Measurements from ENCODE around the gene RBM22. TPM values are rescaled to one million over a fixed set of nuclear protein-coding genes. Genes with fewer than 3 reads are reported as not detected.

RBM22 gene
- total RNA-seq, 1 donor from 2014 or later = 74.0 TPM

- Mint-ChIP-seq H3K27me3 (no peaks in the 10 kb centered on the region), H3K36me3 (ENCODE audit: low read depth) (peaks cover 43% of the 10 kb centered on the region), H3K4me1 (no peaks in the 10 kb centered on the region), H3K27ac (no peak overlapping the region), H3K9me3 (no peaks in the 10 kb centered on the region), H3K4me3 (no peak overlapping the region)
- ATAC-seq (ENCODE audit: low read depth) (no peak), DNase-seq (no peak)
- intact Hi-C loops (cut with micrococcal nuclease) = no loop called here
- TF ChIP-seq CTCF (IDR thresholded peaks at IDR 0.05) = no peak
- ChIA-PET POLR2A (no interaction called here), CTCF (interaction anchor here (2.8 kb wide), 1 partner anchor 146 kb away, joined by 14 read pairs; no protein-coding TSS in a partner anchor)
These were observed 6.0 kb upstream of the RBM22 start for GRCh38 chr5:150706776-150707390.

GRCh38 chr5:150703762-150704161 lies 2.9 kb upstream of the RBM22 start:
- POLR2A ChIA-PET = interaction anchor here (0.6 kb wide), 1 partner anchor 61 kb away, joined by 6 read pairs; no protein-coding TSS in a partner anchor
- Mint-ChIP-seq H3K4me1 (peaks cover 4% of the 10 kb centered on the region), H3K27ac (no peak overlapping the region), H3K4me3 (no peak overlapping the region), H3K9me3 (no peaks in the 10 kb centered on the region), H3K36me3 (ENCODE audit: low read depth) (peaks cover 22% of the 10 kb centered on the region), H3K27me3 (no peaks in the 10 kb centered on the region)
- CTCF ChIA-PET = no interaction called here
- intact Hi-C loops (cut with micrococcal nuclease) = loop anchor here (5.0 kb wide), 1 partner anchor 454 kb away; the partner anchor contains the start of gene ANXA6
- TF ChIP-seq CTCF (IDR thresholded peaks at IDR 0.05) = no peak
- no peak for ATAC-seq (ENCODE audit: low read depth)
- no peak for DNase-seq

- Mint-ChIP-seq H3K9me3 (no peaks in the 10 kb centered on the region), H3K4me1 (peaks cover 6% of the 10 kb centered on the region), H3K4me3 (no peak overlapping the region), H3K36me3 (ENCODE audit: low read depth) (peaks cover 36% of the 10 kb centered on the region), H3K27me3 (no peaks in the 10 kb centered on the region), H3K27ac (no peak overlapping the region)
- no peak for ATAC-seq (ENCODE audit: low read depth)
- CTCF ChIA-PET = interaction anchor here (0.7 to 3.2 kb wide), 7 partner anchors 8 to 465 kb away, joined by 3 to 22 read pairs (median 4); no protein-coding TSS in a partner anchor
- DNase-seq = no peak
- POLR2A ChIA-PET = interaction anchor here (0.6 to 2.0 kb wide), 18 partner anchors 11 to 1071 kb away, joined by 3 to 25 read pairs (median 6); partner anchors contain the start of genes CD74, DCTN4, G3BP1 and GM2A
- intact Hi-C loops (cut with micrococcal nuclease) = loop anchor here (1.0 to 5.0 kb wide), 6 partner anchors 43 to 457 kb away; partner anchors contain the start of gene ANXA6
- TF ChIP-seq CTCF (IDR thresholded peaks at IDR 0.05) = no peak
These were observed 642 bp downstream of the RBM22 start for GRCh38 chr5:150700246-150700593.

- no peak overlapping the region for H3K4me3 Mint-ChIP-seq
- no peak overlapping the region for H3K27ac Mint-ChIP-seq
- TF ChIP-seq CTCF (IDR thresholded peaks at IDR 0.05) = no peak
- H3K36me3 Mint-ChIP-seq (ENCODE audit: low read depth) = peaks cover 87% of the 10 kb centered on the region
- POLR2A ChIA-PET = no interaction called here
- no peaks in the 10 kb centered on the region for H3K9me3 Mint-ChIP-seq
- intact Hi-C loops (cut with micrococcal nuclease) = no loop called here
- DNase-seq (no peak), ATAC-seq (ENCODE audit: low read depth) (no peak)
- H3K4me1 Mint-ChIP-seq = peaks cover 3% of the 10 kb centered on the region
- CTCF ChIA-PET = no interaction called here
- H3K27me3 Mint-ChIP-seq = no peaks in the 10 kb centered on the region
These were observed 6.2 kb downstream of the RBM22 start for GRCh38 chr5:150694612-150695011.

- ChIA-PET CTCF (no interaction called here), POLR2A (no interaction called here)
- H3K27me3 Mint-ChIP-seq = no peaks in the 10 kb centered on the region
- H3K4me1 Mint-ChIP-seq = no peaks in the 10 kb centered on the region
- H3K9me3 Mint-ChIP-seq = no peaks in the 10 kb centered on the region
- TF ChIP-seq CTCF (IDR thresholded peaks at IDR 0.05) = no peak
- intact Hi-C loops (cut with micrococcal nuclease) = no loop called here
- no peak for DNase-seq
- no peak overlapping the region for H3K4me3 Mint-ChIP-seq
- no peak overlapping the region for H3K27ac Mint-ChIP-seq
- no peak for ATAC-seq (ENCODE audit: low read depth)
- peaks cover 82% of the 10 kb centered on the region for H3K36me3 Mint-ChIP-seq (ENCODE audit: low read depth)
These were observed 8.6 kb downstream of the RBM22 start for GRCh38 chr5:150692276-150692675.
